Amygdala (tissue), 56 donors: ENCODE measurements around the gene HIVEP3.

Experiments
- DNase-seq, 56 donors: peaks; one replicate each; lab custom pipeline; 2025; lab: John Stamatoyannopoulos, UW

Gene HIVEP3

DNA sequence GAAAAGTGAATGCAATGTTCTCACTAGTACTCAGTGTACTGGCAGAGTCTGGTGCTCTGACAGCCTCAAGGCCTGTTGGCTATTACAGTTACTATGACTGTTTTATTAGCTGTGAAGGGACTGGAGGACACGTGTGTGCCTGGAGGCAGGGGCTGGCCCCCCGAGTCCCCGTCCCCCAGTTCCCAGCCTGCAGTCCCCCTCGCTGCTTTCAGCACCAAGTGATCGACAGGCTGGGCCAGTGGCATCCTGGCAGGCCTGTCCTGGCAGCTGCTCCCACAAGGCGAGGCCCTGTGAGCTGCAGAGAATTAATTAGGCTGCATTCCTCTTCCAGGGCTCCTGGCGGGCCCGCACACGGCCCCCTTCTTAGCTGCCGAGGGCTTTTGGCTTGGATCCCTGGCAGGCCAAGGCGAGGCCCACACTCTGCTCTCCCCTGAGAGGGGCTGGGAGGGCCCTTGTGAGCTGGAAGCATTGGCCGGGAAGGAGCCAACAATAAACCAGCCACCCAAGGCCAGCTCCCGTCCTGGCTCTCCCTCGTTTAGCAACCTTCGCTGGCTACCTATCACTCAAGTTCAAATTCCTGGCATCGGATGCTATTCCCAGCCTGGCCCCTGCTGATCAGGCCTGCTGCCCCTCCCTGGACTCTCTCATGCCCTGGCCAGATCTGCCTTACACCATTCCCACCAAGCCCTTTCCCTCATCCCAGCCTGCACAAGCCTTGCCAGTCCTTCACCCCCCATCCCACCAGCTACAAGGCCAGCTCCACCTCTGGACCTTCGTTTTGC, 444.0 kb downstream of the HIVEP3 start:
- peak in 43 of 56 donors; percentile 21 to 79 (median 53) for DNase-seq

DNA sequence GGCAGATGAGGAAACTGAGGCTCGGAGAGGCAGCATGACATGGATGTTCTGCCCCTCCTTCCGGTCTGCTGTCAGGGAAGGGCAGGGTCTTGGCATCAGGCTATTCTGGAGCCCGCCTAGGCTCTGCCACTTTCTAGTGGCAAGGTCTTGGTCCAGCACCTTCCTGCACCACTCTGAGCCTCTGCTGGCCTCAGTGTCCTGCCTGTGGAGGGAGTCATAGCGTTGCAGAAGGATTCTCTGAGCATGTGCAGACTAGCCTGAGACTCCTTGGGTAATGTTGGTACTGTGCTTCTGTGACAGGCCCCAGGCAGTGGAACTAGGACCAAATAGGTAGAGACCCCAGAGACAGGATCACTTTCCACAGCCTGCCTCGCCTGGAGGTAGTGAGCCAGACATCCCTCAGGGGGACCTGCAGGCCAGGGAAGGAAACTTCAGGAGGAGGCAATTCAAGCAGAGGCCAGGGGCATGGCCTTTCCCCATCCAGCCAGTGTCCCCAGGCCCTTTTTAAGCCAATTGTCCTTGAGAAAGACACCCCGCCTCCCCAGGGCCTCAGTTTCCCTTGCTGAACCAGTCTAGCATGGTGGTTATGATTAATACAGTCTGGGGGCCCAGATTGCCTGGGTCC, 444.9 kb downstream of the HIVEP3 start:
- no peak for DNase-seq

DNA sequence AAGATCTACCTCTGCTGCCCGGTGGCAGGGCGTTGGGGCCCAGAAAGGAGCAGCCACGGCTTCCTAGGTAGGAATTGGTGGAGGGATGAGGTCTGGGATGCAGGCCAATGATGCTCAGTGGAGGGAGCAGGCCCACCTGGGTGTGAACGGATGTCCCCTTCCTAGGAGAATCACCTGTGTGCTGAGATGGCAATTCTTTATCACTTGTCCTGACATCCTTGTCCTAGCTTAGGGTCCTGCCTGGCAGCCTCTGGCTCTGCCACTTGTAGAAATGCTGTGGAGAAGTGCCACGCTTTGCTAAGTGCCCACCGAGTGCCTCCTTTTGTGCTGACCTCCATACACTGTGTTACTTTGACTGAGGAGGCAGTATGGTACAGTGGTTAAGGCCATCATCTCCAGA, 447.1 kb downstream of the HIVEP3 start:
- no peak for DNase-seq

DNA sequence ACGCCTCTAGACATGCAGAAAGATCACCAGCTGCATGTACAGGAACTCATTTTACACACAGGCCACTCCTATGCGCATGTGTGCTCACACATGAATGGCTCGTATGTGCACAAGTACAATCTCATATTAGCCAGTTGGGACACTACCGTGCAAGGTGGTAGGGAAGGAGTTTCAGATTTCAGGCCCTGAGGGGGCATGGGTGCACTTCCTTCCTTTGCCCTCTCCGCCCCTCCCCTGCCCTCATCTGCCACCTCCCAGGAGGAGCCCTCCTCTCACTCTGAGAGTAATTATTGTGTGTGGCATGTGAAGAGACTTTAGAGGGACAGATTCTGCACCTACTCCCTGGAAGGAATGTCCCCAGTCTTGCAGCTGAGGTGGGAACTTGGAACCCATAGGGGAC, 449.0 kb downstream of the HIVEP3 start:
- DNase-seq: no peak

DNA sequence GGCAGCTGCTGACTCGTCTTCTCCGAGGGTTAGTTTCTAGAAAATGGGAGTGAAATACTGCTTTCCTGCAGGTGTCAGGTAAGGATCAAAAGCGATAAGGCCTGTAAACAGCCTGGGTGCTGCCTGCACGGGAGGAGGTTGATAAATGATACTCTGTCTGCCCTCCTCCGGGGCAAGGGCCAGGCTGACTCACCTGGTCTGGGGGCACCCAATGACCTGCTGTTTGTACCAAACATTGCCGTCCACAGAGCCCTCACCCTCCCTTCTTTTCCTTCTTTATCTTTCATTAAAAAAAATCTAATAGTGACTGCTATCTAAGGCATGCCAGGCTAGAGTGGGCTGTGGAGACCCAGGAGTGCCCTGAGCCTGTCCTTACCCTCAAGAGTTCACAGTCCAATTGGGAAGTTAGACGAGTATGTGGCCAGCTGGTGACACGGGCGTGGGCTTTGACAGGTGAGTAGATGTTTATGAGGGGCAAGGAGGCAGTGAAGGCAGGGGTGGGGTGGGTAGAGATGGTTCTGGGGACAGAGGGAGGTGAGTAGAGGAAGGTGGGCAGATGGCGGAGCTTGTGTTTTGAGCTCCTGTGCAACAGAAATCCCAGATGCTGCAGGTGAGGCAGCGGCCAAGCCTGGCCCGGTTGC, 450.5 kb downstream of the HIVEP3 start:
- DNase-seq: no peak

DNA sequence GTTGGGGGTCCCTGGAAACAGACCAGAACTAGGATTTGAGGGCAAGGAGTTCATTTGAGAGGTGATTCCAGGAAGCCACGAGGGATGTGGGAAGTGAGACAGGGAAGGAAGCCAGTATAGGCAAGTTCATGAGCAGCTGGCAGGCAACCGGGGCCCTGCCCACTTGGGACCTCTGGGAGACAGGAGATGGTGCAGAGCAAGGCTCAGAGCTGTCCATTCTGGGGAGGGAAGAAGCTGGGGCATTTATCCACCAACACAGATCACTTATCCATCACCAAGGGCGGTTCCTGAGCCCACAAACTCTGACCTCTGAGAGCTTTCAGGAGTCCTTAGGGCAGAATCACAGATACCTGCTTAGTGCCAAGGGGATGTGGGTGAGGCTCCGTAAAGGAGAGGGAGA, 451.0 kb downstream of the HIVEP3 start:
- DNase-seq: no peak

DNA sequence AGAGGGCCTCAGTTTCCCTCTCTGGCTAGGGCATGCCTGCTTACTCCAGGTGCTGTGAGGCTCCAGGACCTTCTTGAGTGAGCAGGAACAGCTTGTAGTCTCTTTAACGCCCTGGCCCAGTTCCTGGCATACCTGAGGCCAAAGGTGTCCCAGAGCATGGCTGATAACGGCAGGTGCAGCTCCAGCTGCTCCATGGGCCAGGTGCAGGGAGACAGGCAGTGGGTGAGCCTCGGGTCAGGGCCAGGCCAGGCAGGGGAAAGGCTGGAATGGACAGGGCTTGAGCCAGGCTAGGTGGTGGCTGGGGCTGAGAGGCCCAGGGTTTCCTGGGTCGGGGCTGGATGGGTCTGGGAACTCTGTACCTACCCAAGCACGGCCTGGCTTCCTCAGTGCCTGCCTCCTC, 452.6 kb downstream of the HIVEP3 start:
- DNase-seq: no peak

DNA sequence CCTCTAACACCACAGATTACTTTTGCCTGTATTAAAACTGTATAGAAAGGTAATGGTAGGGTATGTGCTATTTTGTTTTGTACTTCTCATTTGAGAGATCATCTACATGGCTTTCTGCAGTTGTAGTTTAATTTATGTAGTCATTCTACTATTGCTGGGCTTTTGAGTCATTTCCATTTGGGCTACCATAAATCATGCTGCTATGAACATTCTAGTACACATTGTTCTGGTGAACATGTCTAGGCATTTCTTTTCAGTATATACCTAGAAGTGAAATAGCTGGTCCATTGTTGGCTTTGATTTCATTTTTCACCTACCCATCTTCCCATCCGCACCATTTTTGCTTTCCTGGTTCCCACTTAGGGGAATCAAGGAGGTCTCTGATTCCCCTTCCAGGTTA, 453.0 kb downstream of the HIVEP3 start:
- DNase-seq: no peak

DNA sequence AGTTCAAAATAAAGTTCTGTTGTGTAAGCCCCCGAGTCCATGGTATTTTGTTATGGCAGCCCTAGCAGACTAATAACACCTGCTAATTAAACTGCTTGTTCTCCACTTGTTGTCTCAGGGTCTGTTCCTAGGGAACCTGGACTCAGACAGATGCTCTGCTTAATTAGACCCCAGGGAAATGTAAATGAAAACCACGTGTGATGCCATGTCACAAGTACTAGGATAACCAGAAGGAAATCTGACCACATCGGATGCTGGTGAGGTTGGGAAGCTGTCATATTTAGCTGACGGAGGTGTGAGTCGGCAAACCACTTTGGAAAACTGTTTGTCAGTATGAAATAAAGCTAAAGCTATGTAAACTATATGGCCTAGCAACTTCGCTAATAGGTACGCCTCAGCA, 453.8 kb downstream of the HIVEP3 start:
- DNase-seq: no peak

DNA sequence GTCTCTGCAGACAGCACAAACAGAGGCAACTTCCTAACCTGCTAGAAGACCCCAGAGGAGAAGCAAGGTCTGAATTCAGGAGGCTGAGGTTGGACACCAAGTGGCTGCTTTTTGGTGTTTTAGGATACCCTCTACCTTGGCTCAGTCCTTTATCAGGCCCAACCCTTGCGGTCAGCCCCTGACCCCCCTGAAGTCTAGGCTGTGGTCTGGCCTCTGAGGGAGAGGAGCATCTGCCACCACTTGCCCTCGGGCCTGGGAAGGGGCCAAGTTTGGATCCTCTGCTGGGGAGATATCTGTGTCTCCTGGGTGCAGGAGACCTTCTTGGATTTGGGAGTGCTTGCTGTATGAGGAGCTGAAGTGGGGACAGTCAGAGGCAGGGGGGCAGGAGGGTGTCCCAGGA, 455.2 kb downstream of the HIVEP3 start:
- DNase-seq: no peak

DNA sequence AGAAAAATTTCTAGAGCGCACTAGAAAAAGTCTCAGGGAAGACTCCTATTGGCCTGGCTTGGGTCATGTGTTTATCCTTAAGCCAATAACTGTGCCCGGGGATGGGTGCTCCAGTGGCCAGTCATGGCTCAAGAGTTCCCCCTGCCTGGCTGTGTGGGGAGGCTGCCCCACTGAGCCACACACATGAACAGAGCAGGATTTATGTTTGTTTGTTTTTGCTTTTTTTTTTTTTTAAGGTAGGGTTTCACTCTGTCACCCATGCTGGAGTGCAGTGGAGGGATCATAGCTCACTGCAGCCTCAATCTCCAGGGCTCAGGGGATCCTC, 456.1 kb downstream of the HIVEP3 start:
- DNase-seq: no peak

DNA sequence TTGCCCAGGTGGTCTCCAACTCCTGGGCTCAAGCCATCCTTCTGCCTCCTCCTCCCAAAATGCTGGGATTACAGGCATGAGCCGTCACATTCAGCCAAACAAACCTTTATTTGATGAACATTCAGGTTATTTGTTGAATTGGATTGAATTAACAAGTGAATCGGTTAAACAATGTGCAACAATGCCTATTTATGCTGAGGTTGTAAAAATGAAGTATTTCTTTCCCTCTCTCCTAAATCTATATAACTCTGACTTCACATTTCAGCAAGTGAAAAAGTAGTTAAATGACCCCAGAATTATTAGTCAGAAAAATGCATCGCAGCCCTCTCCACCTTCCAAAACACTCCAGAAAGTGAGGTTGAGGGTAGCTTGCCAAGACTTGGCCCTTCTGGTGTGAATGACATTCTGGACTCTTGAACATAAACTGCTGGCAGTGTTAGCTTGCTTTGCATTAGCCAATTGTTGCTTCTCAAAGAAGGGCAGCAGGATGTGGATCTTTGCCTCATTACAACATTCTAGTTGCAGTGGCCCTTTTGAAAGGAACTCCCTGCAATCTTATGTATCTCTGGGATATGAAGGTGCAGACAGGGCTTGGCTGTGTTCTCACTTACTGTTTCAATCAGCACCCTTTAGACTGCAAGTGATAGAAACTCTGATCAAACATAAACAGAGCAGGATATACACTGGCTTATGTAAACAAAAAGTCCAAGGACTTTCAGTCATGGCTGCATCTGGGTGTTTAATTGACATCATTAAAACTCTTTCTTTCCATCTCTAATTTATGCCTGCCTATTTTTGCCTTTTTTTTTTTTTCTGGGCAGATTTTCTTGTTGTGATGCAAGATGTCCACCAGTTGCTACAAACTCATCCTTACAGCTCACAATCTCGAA, 456.7 kb downstream of the HIVEP3 start:
- DNase-seq: no peak

DNA sequence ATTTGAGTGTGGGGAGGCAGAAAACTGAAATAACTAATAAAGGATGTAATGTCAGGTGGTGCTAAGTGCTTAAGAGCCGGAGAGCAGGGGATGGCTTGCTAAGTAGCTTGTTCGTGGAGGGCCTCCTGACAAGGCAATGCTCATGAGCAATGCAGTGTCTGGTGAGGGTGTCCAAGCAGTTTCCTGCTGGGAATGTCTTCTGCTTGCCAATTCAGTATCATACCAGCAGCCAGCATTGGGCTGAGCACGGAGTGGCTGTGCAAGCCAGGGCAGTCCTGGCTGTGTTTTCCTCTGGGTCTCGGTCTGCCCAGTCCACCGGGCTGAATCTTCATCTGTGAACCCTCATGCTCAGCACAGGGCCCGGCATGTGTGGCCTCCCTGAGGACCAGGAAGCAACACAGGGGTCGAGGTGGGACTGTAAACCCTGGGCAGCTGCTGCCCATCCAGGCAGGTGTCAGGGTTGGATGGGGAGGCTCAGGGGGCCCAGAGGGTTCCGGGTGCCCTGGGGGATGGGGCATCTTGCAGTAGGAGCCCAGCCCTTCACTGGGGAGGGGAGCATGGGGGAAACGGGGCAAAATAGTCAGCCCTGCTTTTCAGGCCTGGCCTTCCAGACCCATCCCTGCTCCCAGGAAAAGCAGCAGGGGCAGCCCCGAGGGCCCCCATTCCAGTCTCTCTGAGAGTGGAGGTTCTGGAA, 461.7 kb downstream of the HIVEP3 start:
- DNase-seq: no peak
